ENCODE measurements around the gene KCTD16. TPM values are rescaled to one million over a fixed set of nuclear protein-coding genes. Genes with fewer than 3 reads are reported as not detected.

The KCTD16 gene
- total RNA-seq, 1 experiment from 2014 or later: 0.64 TPM

GRCh38 chr5:144328494-144328893, 157.8 kb downstream of the KCTD16 start:
- Histone ChIP-seq H3K9me2 (ENCODE audit: insufficient read depth) (no peaks in the 10 kb centered on the region), H3K79me2 (ENCODE audit: insufficient read depth, low read length) (no peaks in the 10 kb centered on the region), H2AFZ (ENCODE audit: low read depth, low read length, poor library complexity, severe bottlenecking) (no peak overlapping the region), H3K4me1 (ENCODE audit: control insufficient read depth in 1 of 2, insufficient read depth in 2 of 2, low read length in 2 of 2) (no peaks in the 10 kb centered on the region), H3K4me2 (ENCODE audit: low read length) (no peak overlapping the region), H4K20me1 (ENCODE audit: insufficient read depth) (no peaks in the 10 kb centered on the region), H3K36me3 (ENCODE audit: control insufficient read depth in 1 of 2, insufficient read depth in 2 of 2, low read length in 2 of 2) (no peaks in the 10 kb centered on the region), H3K27ac (ENCODE audit: low read depth, low read length) (no peak overlapping the region), H3K9ac (ENCODE audit: low read length) (no peak overlapping the region), H3K9me3 (ENCODE audit: control insufficient read depth in 1 of 2, insufficient read depth in 1 of 2, low read depth in 1 of 2, low read length in 2 of 2) (no peaks in the 10 kb centered on the region), H3K4me3 (replicated peaks in 1 of 2; ENCODE audit: low read depth in 1 of 2, low read length in 2 of 2) (no peak overlapping the region), H3K27me3 (ENCODE audit: insufficient read depth, low read length) (peaks cover 11% of the 10 kb centered on the region; the same call in 1 of the 2 replicates)
- DNase-seq (ENCODE audit: low read depth, low spot score) (no peak), ATAC-seq (no peak)
- intact Hi-C loops (cut with micrococcal nuclease): no loop called here
- ChIA-PET POLR2A (no interaction called here), RAD21 (ENCODE audit: low non-redundant PET in 1 of 2, low total read pairs in 2 of 2, uncharacterized antibody in 2 of 2, unreplicated experiment in 2 of 2) (no interaction called here), CTCF (no interaction called here)
- TF ChIP-seq ZFX (IDR thresholded peaks at IDR 0.05) (no peak), CEBPB (IDR thresholded peaks at IDR 0.05; ENCODE audit: low read depth) (no peak), ATF3 (IDR thresholded peaks at IDR 0.05) (no peak), CTCF (IDR thresholded peaks at IDR 0.05 in 2 of 3, conservative IDR thresholded peaks at IDR 0.05 in 1 of 3; ENCODE audit: borderline replicate concordance in 1 of 3, insufficient read depth in 1 of 3, low read depth in 2 of 3, low read length in 2 of 3) (no peak), EZH2 (IDR thresholded peaks at IDR 0.05) (no peak), TCF7L2 (IDR thresholded peaks at IDR 0.05; ENCODE audit: borderline replicate concordance, extremely low read depth, insufficient read depth, insufficient read length) (no peak), SP1 (IDR thresholded peaks at IDR 0.05; ENCODE audit: low read depth) (no peak), POLR2A (IDR thresholded peaks at IDR 0.05; ENCODE audit: borderline replicate concordance, extremely low read depth, insufficient read depth, insufficient read length) (no peak), ZBTB33 (IDR thresholded peaks at IDR 0.05; ENCODE audit: extremely low read depth, insufficient replicate concordance, low read length) (no peak), YY1 (IDR thresholded peaks at IDR 0.05; ENCODE audit: extremely low read depth, insufficient replicate concordance, low read depth, low read length) (no peak), SIN3A (IDR thresholded peaks at IDR 0.05; ENCODE audit: low read depth) (no peak), REST (IDR thresholded peaks at IDR 0.05; ENCODE audit: low read depth) (no peak), MAX (IDR thresholded peaks at IDR 0.05) (no peak), ELF1 (IDR thresholded peaks at IDR 0.05; ENCODE audit: borderline replicate concordance, low read depth) (no peak), EGR1 (IDR thresholded peaks at IDR 0.05; ENCODE audit: low read depth) (no peak), CBX3 (IDR thresholded peaks at IDR 0.05; ENCODE audit: low read depth) (no peak), POLR2AphosphoS5 (IDR thresholded peaks at IDR 0.05; ENCODE audit: low read depth, low read length) (no peak), ZNF274 (IDR thresholded peaks at IDR 0.05; ENCODE audit: low read depth, low read length) (no peak)
- no TSS peak for BruUV-seq (replicated peaks)

Data from HCT116 (cell line).